ENCODE data around the gene SPATA9.

Gene SPATA9, protein sequence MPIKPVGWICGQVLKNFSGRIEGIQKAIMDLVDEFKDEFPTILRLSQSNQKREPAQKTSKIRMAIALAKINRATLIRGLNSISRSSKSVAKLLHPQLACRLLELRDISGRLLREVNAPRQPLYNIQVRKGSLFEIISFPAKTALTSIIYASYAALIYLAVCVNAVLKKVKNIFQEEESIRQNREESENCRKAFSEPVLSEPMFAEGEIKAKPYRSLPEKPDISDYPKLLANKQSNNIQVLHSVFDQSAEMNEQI

DNA sequence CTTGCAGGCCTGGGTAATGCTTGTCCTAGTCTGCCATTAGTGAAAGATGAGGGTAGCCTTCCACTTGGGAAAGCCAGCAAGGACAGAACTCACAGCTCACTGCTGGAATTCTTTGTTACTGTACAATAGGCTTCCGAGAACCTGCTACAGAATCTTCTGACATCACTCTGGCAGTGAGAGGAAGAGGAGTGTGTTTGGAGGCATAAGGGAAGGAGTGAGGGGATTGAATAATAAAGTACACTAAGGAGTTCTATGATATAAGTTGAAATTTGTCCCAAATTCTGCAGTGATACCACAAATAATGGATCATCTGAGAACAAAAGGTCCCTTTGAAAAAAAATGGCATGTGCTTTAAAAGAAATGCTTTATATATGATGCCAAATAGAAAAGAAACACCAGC, at the start of gene SPATA9:
Gene SPATA9 (minus strand): TSS at position 101 of the 400 bp plus-strand sequence. CDS start 137 bp downstream, outside the sequence.
- DNase-seq (ENCODE audit: low read depth): no peak
- TF ChIP-seq, protein P1, sequence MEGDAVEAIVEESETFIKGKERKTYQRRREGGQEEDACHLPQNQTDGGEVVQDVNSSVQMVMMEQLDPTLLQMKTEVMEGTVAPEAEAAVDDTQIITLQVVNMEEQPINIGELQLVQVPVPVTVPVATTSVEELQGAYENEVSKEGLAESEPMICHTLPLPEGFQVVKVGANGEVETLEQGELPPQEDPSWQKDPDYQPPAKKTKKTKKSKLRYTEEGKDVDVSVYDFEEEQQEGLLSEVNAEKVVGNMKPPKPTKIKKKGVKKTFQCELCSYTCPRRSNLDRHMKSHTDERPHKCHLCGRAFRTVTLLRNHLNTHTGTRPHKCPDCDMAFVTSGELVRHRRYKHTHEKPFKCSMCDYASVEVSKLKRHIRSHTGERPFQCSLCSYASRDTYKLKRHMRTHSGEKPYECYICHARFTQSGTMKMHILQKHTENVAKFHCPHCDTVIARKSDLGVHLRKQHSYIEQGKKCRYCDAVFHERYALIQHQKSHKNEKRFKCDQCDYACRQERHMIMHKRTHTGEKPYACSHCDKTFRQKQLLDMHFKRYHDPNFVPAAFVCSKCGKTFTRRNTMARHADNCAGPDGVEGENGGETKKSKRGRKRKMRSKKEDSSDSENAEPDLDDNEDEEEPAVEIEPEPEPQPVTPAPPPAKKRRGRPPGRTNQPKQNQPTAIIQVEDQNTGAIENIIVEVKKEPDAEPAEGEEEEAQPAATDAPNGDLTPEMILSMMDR (conservative IDR thresholded peaks at IDR 0.05; ENCODE audit: control insufficient read depth, insufficient read depth, low read depth, low read length): no peak
- H3K4me3 ChIP-seq (ENCODE audit: control insufficient read depth, low read depth, low read length): no peak within 1 kb of the TSS

DNA sequence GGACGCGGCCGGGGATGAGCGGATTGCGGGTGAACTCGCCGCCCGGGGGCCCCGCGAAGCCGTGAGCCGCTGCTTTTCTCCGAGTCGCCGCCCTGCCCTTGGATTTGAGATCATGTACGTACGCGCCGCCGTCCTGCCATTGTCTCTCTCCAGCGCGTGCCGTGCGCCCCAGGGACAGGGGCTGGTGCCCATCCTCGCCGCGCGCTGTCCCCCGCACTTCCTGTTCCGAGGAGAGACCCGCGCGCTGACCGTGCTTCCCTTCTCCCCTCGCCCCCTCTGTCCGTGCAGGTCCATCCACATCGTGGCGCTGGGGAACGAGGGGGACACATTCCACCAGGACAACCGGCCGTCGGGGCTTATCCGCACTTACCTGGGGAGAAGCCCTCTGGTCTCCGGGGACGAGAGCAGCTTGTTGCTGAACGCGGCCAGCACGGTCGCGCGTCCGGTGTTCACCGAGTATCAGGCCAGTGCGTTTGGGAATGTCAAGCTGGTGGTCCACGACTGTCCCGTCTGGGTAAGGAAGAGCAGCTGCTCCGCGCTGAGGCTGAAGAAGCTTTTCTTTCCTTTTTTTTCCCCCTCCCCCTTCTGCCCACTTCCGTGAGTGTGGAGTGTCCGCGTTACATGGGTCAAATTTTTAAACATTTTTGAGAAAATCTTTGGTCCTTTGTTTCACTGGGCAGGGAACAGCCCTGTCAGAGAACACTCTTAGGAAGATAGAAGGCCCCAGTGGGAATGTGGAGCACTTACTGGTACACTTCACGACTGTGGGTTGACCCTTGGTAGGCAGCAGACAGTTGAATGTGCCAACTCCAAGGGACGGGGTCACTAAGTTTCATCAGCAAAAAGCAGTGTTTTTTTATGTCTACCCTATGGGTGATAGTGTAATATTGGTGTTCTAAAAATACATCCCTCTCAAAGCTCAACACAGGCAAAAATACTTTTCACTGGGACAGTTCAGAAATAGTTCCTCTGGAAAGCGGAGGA, 49.1 kb upstream of the SPATA9 start:
- DNase-seq (ENCODE audit: low read depth): peak; percentile 44
- TF ChIP-seq, protein P1 (conservative IDR thresholded peaks at IDR 0.05; ENCODE audit: control insufficient read depth, insufficient read depth, low read depth, low read length): no peak
- peak overlapping the region; percentile 86 for H3K4me3 ChIP-seq (ENCODE audit: control insufficient read depth, low read depth, low read length)

DNA sequence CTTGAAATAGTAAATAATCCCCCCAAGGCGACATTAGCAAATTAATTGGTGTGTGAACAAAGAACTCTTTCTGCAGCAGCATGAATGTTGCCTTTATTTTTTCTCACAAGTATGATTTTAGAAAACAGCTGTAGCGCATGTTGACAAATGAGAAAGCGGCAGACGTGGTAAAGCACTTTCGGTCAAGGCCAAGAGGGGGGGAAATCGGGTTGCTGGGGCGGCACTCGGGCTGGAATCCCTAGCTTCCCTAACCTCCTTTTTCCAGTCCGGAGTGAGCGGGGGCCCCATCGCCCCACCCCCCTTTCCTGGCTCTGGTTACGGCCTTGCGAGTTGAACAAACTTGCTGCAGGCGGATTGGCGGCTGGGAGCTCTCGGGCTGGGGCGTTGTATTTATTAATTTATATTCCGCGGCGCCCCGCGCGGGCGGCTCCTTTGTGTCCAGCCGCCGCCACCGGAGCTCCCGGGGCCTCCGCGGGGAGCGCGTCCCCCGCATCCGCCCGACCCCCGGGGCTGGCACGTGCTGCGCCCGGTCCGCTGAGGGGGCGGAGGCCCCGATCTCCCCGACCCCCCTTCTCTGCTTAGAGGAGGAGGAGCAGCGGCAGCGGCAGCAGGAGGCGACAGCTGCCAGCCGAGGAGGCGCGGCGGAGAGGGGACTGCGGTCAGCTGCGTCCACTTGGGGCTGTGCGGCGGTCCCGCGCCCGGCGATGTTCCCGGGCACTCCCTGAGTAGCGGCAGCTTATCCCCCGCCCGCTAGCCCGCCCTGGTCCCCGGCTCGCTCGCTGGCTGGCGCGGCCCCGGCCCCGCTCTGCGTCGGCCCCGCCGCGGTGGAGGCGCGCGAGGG, 48.2 kb upstream of the SPATA9 start, which contains the start of gene RHOBTB3:
Gene RHOBTB3 (plus strand): TSS at position 607 of the 841 bp plus-strand sequence. CDS start 347 bp downstream, outside the sequence.
- H3K4me3 ChIP-seq (ENCODE audit: control insufficient read depth, low read depth, low read length): peak within 1 kb of the TSS; percentile 86
- TF ChIP-seq, protein P1 (conservative IDR thresholded peaks at IDR 0.05; ENCODE audit: control insufficient read depth, insufficient read depth, low read depth, low read length): no peak
- peak; percentile 89 for DNase-seq (ENCODE audit: low read depth)

DNA sequence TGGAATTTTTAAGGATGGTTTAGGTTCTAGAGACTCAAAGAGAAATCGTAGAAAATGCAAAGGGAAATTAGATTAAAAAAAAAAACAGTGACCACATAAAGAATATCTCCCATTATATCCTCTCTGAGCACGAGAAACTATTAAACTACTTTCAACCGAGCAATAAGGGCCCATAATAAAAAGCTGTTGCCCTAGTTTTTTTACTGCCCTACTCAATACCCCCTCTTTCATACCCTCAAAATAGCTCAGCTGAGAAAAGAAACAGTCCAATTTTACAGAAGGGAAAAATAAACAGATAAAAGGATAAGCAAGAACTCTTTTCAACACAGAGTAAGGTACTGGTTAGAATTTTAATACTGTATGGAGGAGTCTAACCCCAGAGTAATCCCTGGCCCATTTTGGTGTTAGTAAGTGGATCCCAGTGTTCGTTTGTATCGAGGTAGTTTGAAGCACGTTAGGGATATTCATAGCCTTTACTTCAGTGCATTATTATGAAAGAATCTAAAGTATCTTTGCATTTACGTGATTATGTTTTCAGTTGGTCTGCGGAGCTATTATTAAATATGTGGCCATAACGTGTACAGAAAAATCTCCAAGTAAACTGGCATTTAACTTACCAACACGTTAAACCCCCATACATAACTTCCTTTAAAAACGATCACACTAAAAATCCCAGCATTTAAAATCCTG, 47.4 kb upstream of the SPATA9 start:
- TF ChIP-seq, protein P1 (conservative IDR thresholded peaks at IDR 0.05; ENCODE audit: control insufficient read depth, insufficient read depth, low read depth, low read length): no peak
- H3K4me3 ChIP-seq (ENCODE audit: control insufficient read depth, low read depth, low read length): peak overlapping the region; percentile 86
- DNase-seq (ENCODE audit: low read depth): no peak

DNA sequence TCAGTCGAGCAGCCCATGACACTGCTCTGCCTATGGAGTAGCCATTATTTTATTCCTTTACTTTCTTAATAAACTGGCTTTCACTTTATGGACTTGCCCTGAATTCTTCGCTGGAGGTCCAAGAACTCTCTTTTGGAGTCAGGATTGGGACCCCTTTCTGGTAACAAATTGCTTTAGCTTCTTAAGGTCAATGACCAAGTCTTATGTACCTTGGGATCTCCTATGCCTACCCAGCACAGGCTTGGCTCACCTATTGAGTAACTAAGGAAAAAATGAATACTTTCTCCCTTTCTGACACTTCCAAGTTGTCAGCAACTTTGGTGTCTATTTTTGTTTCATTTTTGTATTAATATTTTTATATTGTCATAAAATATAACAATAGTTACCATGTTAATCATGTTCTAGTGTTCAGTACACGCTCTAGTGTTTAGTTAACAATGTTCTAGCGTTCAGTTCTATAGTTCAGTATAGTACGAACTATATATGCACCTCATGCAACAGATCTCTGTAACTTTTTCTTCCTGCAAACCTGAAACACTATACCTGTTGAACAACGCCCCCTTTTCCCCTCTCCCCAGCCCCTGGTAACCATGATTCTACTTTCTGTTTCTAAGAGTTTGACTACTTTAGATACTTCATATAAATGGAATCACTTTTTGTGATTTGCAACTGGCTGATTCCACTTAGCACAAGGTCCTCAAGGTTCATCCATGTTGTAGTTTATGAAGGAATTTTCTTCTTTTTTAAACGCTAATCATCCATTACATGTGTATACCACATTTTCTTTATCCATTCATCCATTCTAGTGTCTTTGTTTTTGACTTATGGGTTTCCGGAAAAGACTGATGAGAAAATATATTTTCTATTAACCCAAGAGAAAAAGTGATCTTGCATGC, 46.6 kb upstream of the SPATA9 start:
- H3K4me3 ChIP-seq (ENCODE audit: control insufficient read depth, low read depth, low read length): no peak overlapping the region
- TF ChIP-seq, protein P1 (conservative IDR thresholded peaks at IDR 0.05; ENCODE audit: control insufficient read depth, insufficient read depth, low read depth, low read length): no peak
- no peak for DNase-seq (ENCODE audit: low read depth)

Measured in fibroblast of mammary gland (primary cell).